Measurements from ENCODE around the gene FAM171A2.
"Not testable (repeated sequence)": the region's sequence is repeated elsewhere in the genome, so short reads cannot be mapped to it uniquely, and the experiment has no call there.

The FAM171A2 gene

DNA sequence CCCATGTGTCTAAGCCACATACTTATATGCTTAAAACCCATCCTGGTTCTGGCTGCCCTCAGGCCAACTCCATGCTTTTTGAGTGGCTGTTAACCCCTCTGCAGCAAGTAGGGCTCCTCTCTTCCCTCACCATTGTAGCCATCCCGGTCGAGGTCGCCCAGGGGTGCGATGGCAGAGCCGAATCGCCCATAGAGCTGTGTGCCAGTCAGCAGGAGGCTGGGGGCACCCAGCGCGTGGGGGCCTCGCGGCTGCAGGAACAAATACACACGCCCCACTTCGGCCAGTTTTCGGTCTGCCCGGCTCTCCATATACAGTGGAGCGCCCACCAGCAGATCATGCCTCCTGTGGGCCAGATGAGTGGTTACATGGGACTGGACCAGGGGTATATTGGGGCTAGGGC is 19.7 kb upstream of the FAM171A2 start:
- no peak for DNase-seq

DNA sequence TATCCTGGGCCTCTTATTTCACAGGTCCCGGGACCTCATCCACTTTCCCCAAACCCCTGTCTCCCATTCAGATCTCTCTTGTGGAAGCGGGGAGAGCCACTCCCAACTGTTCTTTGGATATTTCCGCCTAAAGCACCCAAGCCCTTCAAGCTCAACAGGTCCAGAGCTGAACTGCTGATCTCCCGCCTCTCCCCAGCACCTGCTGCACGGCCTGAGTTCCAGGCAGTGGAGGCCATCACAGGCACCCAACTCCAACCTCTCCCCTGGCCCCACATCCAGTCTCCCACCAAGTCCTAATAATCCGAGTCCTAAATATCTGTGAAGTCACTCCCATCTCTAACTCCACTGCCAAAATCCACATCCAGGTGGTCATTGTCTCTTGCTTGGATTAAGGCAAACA is 19.3 kb upstream of the FAM171A2 start:
- DNase-seq = no peak

DNA sequence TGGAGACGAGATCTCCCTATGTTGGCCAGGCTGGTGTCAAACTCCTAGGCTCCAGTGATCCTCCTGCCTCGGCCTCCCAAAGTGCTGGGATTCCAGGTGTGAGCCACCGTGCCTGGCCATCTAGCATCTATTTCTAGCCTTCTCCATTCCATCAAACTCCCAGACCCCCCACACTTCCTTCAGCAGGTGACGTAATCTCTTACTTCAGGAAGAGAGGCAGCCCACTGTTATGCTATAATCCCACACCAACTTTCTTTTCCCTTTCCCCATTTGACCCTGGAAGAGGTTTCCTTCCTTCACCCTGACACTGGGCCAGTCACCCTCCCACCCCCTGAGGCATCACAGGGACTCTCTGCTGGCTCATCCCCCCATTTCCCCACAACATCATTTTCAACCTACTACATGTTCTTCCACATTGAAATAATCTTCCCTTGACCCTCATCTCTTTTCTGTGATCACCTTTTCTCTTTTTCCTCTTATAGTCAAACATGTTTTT is 18.2 kb upstream of the FAM171A2 start:
- DNase-seq = no peak

DNA sequence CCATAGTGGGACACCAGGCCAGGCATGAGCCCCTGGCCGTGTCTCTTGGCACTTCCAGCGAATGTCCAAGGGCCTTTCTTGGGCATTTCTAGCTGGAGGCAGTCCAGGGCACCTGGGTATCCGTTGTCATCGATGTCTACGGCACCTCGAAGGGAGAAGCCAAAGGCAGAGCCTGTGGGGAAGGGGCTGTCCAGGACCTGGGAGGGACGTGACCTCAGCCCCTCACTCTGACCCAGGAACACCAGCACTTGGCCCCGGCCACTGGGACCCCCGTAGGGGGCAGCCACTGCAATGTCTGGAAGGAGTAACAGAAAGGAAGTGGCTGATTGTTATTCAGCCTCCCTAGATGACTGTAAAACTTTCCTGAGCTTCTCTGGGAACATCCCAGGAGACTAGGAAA is 17.1 kb upstream of the FAM171A2 start:
- no peak for DNase-seq

DNA sequence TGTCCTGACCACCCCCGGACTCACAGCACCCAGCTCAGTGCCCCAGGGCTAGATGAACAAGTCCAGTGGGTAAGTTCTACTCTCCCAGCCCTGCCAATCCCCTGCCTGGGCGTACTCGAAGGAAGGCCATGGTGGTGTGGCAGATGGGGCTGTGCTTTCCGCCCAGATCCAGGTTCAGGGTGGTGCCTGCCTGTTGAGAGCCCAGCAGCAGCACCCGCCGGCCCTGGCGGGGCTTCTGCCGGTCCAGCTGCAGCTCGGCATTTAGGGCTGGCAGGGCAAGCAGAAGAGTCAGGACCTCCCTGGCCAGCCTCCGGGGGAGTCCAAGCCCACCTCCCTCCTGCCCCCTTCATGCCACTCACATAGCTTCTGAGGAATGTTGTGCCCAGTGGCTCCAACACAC is 16.2 kb upstream of the FAM171A2 start:
- no peak for DNase-seq

DNA sequence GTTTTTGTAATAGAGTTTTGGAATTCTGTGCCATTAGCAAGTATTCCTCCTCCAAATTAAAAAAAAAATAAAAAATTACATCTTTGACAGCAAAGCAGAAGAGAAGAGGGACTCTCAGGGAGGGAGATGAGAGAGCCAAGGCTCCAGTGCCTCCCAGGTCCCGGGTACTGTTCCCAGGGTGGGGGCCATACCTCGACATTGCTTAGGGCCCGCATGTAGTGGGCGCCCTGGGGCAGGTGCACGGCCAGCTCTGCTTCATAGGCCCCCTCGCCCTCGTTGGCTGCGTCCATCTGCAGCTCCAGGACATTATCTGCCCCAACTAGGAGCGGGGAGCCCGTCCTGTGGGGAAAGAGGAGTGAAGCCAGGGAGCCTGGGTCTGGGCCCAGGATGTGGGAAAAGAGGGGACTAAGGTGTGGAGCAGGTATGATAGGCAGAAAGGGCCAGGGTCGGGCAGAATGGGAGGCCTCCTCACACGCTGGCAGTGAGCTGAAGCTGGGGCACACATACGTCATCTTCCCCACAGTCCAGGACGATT is 14.6 kb upstream of the FAM171A2 start:
- DNase-seq = no peak

DNA sequence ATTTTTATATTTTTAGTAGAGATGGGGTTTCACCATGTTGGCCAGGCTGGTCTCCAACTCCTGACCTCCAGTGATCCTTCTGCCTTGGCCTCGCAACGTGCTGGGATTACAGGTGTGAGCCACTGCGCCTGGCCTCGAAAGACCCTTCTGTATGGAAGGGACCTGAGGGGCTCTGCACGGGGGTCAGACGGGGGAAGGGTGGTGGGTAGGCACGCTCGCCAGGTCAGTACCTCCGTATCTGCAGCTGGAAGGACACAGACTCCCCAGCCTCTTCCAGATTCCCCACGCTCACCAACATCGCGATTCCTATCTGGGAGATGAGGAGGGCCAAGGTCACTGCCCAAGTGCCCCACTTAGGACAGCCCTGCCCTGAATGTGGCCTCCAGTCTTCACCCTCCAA is 13.1 kb upstream of the FAM171A2 start:
- no peak for DNase-seq

DNA sequence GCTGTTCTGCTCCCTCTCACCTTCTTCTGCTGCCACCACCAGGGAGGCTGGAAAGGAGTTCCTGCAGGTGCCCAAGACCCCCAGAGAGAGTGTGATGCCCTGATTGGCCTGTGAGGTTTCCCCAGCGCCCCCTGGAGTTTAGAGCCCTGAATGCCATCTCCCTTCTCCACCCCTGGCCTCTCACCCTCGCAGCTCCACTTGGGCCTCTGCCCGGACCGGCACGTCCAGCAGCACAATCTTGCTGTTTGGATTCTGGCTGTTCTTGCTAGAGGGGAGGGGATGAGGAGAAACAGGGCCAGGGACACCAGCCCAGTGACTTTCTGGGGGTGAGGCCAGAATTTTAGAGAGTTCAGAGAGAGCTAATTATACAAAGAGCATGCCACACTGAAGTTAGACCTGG is 12.5 kb upstream of the FAM171A2 start:
- DNase-seq = no peak

DNA sequence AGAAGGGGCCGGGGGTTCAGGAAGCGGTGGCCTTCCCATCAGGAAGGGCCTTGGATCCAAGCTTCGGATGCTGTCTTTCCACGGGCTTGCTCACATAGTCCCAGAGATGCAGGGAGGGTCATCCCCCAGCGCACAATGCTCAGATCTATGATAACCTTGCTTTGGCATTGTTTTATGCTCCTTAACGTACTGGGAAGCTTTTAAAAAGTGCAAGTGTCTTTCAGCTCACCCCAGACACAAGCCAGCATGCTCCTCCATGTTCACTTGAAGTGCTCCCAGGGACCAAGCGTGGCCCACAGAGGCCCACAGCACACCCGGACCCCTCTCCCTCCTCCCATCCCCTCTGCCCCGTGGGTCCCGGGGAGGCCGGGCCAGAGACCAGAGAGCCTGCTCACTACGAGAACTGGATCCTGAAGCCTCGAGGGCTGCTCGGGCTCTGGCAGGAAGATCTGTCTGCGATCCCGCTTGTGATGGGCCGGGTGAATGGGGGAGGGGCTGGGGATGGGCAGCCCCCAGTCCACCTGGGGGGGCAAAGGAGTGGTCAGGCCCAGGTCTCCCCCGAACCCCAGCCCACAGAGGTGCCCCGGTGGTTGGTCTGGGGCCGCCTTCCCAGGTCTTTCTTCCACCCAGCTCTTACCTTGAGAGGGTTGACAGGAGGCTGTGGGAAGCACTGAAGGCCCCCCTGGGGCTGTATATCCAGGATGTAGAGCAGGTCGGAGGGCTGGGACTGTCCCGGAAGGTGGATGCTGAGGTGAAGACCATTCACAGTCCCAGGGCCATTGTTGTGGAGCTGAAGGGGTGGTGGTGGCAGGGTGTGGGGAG is 11.8 kb upstream of the FAM171A2 start:
- no peak for DNase-seq

DNA sequence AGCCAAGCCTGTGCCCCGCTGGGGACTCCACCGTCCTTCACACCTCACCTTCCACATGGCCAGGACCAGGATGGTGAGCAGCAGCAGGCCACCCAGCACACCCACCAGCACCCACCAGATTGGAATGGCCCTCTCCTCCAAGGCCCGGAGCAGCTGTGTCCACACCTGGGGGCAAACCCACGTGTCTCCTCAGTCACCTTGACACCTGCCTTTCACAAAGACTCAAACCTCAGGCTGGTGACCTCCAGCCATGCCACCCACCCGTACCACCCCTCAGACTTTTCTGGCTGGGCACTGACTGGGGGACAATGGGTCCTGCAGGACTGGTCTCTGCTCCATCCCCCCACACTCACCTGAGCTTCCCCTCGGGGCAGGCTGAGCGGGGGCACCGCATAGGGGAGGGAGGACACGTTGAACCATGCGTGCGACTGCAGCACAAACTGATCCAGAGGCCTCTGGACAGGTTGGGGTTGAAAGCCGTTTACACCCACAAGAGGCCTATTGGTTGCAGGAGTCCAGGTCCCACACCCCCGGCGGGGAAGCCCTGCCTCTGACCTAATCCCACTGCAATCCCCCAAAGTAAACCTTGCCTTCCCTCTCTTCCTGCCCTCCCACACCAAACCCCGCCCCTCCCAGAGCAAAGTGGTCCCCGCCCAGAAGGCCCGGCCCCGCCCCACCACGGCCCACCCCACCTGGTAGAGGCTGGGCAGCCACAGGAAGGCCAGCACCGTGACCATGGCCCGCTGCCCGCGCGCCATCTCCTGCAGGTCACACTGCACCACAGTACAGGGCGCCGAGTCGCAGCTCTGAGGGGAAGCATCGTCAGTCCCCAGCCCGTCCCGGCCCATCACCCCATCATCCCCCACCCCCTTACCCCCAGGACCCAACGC is 10.9 kb upstream of the FAM171A2 start:
- DNase-seq = no peak

DNA sequence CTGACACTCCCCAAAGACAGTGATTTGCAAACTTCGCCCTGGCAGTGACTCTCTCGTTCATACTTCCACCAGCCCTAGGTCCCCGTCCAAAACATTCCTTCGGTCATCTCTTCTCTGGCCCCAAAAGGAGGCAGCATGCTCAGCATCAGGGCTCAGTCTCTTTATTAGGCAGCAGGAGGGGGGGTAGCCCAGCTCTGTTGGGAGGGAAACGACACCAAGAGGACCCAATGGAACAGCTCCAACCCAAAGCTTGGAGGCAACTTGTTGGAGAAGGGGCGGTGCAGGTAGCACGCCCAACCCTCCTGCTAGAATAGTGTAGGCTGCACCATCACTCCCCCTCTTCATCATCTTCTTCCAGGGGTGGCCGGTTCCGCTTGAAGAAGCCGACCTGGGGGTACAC is 8.4 kb upstream of the FAM171A2 start:
- no peak for DNase-seq

DNA sequence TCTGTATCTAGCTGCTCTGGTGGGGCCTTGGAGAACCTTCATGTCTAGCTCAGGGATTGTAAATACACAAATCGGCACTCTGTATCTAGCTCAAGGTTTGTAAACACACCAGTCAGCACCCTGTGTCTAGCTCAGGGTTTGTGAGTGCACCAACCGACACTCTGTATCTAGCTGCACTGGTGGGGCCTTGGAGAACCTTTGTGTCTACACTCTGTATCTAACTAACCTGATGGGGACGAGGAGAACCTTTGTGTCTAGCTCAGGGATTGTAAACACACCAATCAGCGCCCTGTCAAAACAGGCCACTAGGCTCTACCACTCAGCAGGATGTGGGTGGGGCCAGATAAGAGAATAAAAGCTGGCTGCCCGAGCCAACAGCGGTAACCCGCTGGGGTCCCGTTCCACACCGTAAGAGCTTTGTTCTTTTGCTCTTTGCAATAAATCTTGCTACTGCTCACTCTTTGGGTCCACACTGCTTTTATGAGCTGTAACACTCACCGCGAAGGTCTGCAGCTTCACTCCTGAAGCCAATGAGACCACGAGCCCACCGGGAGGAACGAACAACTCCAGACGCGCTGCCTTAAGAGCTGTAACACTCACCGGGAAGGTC is 5.9 kb upstream of the FAM171A2 start:
- not testable (repeated sequence) for DNase-seq

DNA sequence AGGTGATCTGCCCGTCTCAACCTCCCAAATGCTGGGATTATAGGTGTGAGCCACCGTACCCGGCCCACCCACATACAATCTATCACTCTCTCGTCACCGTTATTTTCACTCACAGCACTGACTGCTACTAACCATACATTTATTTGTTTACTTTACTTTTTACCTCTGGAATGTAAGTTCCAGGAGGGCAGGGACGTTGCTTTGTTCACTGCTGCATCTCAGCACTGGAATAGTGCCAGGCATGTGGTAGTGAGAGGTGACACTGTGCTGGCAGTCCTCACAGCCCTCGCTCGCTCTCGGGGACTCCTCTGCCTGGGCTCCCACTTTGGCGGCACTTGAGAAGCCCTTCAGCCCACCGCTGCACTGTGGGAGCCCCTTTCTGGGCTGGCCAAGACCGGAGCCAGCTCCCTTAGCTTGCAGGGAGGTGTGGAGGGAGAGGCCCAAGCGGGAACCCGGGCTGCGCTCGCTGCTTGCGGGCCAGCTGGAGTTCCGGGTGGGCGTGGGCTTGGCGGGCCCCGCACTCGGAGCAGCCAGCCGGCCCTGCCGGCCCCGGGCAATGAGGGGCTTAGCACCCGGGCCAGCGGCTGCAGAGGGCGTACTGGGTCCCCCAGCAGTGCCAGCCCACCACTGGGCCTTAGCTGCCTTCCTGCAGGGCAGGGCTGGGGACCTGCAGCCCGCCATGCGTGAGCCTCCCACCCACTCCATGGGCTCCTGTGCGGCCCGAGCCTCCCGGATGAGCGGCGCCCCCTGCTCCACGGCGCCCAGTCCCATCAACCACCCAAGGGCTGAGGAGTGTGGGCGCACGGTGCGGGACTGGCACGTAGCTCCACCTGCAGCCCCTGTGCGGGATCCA is 5.0 kb upstream of the FAM171A2 start:
- not testable (repeated sequence) for DNase-seq

DNA sequence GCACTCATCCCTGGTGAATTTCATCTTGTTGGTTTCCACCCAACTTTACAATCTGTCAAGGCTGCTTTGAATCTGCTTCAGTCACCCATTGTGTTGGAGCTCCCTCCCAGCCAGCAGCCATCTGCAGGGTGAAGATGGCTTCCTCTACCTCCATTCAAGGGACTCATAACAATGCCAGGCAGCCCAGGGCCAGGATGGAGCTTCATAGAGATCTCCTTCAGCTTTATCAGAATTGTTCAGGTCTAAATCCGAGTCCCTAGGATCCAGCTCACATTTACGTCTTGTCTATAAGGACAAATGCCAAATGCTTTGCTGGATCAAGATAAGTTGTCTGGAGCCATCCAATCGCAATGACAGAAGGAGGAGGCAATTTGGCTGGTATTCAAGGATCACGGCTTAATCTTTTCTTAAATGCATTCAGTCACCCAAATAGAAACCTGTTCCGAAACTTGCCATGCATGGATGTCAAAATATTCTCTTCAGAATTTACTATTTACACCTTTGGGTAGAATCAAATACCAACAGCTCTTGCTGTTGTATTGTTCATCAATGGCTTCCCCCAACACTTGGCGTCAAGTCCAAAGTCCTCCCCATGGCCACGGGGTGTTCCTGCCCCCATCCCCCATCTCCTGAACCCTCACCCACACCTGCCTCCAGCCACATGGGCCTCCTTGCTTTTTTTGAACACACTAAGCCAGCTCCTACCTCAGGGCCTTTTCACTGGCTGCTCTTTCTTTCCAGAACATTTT is 3.8 kb upstream of the FAM171A2 start:
- DNase-seq = no peak

DNA sequence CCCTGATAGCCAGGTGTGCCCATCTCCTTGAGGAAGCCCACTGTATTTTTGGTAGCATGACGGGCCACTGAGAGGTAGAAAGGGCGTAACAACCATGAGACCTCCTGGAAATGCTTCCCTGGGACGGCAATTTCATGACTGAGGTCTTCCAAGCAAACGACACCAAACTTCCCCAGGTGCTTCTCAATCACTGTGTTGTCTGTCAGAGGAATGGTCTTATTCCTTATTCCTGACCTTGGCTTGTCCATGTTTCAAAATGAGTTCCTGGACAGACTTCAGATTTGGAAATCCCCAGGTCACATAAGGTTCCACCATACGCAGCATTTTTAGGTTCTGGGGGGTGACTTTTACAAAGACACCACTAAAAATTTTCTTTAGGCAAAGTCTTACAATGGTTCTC is 1.4 kb upstream of the FAM171A2 start:
- DNase-seq = not testable (repeated sequence)

DNA sequence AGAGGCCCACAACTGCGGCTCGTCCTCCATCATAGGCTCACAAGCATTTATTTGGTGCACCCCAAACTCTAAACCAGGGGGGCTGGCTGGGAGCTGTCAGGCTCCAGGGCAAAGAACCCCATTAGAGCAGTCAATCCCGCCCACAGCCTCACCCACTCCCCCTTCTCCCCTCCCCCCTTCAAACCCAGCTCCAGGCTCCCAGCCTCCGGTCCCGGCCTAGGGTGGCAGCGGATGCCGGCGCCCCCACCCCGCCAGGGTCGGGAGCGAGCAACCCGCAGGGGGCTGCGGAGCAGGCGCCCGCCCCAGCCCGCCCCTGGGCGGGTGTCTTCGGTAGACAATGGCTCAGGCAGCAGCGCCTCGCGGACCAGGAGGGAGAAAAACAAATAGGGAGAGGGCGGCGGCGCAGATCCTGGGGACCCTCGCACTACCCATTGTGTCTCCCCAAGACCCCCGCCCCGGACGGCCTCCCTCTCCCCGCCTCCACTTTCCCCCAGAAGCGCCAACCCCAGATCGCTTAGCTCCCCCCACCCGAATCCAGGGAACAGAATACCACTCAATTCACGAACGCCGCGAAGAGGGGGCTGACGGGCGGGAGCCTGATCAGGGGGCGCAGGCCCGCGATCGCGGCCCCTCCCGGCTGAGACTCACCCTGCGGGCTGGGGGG is 572 bp downstream of the FAM171A2 start:
- DNase-seq = no peak

DNA sequence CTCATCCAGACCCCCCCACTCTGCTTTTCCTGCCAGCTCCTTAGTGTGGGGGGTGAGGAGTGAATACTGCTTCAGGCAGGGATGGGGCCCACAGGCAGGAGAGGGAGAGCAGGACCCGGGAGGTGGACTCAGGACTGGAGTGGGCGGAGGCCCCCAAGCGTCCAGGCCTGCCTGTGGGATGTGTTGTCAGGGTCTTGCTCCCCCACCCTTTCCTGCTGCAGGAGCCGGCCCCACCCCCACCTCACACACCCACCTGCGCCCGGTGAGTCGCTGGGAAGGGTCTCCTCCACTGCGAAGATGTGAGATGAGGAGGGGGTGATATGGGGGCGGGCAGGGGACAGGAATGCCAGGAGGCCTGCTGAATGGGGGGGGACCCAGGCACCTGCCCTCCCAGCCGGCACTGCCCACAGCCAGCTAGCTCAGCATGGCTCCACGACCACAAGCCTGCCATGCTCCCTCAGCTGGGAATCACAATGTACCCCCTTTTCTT is 1.1 kb downstream of the FAM171A2 start:
- DNase-seq = no peak

DNA sequence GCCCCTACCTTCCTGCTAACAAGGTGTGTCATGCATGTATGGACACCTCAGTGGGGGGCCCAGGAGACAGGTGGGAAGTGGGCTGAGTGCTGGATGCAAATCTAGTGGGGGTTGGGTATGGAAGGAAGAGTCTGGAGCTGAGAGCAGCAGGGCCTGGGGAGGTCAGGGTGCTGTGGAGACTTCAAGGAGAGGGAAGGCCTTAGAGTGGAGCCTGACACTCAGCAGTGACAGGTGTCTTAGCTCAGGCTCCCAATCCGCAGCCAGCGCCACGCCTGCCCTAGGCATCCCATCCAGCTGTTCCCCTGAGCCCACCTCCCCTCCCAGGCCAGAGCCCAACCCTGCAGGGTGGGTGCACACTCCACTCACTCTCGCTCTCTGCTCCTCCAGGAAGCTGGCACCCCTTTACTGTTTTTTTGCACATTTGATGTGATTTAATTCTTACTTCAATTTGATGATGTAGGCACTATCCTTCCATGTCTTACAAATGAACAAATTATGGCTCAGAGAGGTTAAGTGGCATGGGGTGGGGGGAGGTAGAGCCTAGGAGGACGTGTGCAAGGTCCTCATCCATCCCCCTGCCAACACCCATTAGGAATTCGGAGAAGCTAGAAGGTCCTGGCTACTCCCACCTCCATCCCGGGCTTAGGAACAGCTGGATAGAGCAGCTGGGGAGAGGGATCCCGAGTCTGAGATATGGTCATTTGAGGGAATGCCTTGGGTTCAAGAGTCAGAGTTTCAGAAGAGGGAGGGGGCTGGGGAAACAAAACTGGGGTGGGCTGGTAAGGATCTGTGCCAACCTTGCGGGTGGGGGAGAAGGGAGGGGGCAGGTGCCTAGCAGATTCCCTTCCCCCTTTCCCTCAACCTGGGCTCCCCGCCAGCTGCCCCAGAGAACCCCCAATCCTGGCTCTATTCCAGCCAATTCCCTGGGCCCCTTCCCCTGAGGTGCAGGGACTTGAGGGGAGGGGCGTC is 2.1 kb downstream of the FAM171A2 start:
- no peak for DNase-seq

DNA sequence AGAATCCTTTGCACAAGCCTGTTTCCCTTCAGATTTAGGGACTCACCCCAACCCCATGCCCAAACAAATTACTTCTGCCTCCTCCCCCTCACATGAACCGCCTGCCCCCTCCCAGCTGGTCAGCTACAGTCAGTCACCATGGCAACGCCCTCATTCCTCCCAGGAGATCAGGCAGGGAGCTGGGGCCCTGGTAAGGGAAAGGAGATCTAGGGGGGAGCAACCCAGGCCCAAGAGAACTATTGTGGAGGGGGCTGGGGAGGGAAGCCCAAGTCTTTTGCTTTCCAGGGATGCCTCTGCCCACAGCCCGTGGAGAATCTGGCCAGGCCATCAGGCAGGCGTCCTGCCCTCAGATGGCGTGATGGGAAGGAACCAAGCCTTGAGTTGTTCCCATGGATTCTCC is 2.8 kb downstream of the FAM171A2 start:
- no peak for DNase-seq

DNA sequence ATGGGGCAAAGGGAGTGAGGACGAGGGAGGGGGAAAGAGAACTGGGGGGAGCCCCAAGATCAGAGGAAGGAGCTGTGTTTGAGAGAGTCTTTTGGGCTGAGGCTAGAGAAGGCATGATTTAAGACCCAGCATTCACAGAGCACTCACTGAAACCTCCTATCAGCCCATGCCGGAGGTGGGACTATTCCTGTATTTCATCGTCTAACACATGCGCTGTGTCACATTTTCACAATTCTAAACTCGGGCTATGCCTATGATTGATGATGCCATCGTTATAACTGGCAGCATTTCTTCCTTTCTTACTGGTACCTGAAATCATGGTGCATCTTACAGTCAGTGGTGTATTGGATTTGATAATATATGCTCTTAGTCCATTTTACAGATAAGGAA is 3.5 kb downstream of the FAM171A2 start:
- no peak for DNase-seq
